ENCODE results near the gene TRIM15.
"Not testable (repeated sequence)": the region's sequence is repeated elsewhere in the genome, so short reads cannot be mapped to it uniquely, and the experiment has no call there.

The TRIM15 gene

GRCh38 chr6:30200551-30201281 is 37.4 kb downstream of the TRIM15 start:
- no peak for DNase-seq

GRCh38 chr6:30202366-30202765 is 39.0 kb downstream of the TRIM15 start:
- DNase-seq, result no peak

- no peak for DNase-seq
Observed at GRCh38 chr6:30204116-30204515, 40.8 kb downstream of the TRIM15 start.

GRCh38 chr6:30206152-30206551 is 42.8 kb downstream of the TRIM15 start:
- no peak for DNase-seq

GRCh38 chr6:30206799-30207618 is 43.7 kb downstream of the TRIM15 start:
- DNase-seq, result no peak

GRCh38 chr6:30207619-30208295 is 44.4 kb downstream of the TRIM15 start:
- no peak for DNase-seq

GRCh38 chr6:30211306-30211705 is 48.0 kb downstream of the TRIM15 start:
- no peak for DNase-seq

- DNase-seq, result no peak
Observed at GRCh38 chr6:30211899-30212298, 48.6 kb downstream of the TRIM15 start.

GRCh38 chr6:30212865-30213666 is 49.7 kb downstream of the TRIM15 start, which contains the start of gene TRIM26:
Gene TRIM26 (minus strand): TSS chr6:30213406. CDS start chr6:30199103, 14,303 bp downstream.
- peak; percentile 92 to 97 (median 96) for DNase-seq

- no peak for DNase-seq
Observed at GRCh38 chr6:30213667-30213956, 50.3 kb downstream of the TRIM15 start.

GRCh38 chr6:30213957-30214656 is 50.8 kb downstream of the TRIM15 start:
- peak; percentile 55 to 84 (median 68) for DNase-seq

GRCh38 chr6:30214657-30214982 is 51.3 kb downstream of the TRIM15 start:
- DNase-seq, result no peak

- DNase-seq, result no peak
Observed at GRCh38 chr6:30216096-30216495, 52.8 kb downstream of the TRIM15 start.

GRCh38 chr6:30219244-30219643 is 55.9 kb downstream of the TRIM15 start:
- peak in 4 of 6 experiments; percentile 7 to 62 (median 46) for DNase-seq

GRCh38 chr6:30221395-30221794 is 58.0 kb downstream of the TRIM15 start:
- DNase-seq, result not testable (repeated sequence)

GRCh38 chr6:30221956-30222355 is 58.6 kb downstream of the TRIM15 start:
- DNase-seq, result not testable (repeated sequence)

All from stimulated activated naive CD4-positive, alpha-beta T cell (primary cell).